SK-N-MC (cell line): Measurements from ENCODE around the gene DIAPH3.

Source experiments
- EZH2 ChIP-seq: fragments of 200-600 bp; sonication (generic); IDR thresholded peaks from one replicate; pipeline ENCODE4 v1.6.1; 2017; ENCODE audit warnings: antibody characterized with exemption
- FOXP2 ChIP-seq: optimal IDR thresholded peaks from 2 replicates; pipeline ENCODE3; 2011; ENCODE audit warnings: mild to moderate bottlenecking, moderate library complexity; ENCODE audit not compliant: insufficient read depth; ENCODE audit errors: extremely low read length, control extremely low read depth
- POLR2AphosphoS5 ChIP-seq: IDR thresholded peaks from 2 replicates; pipeline ENCODE4 v1.6.1; 2012; ENCODE audit warnings: mild to moderate bottlenecking, low read depth, low read length, borderline replicate concordance

GRCh38 chr13:60026286-60026685 lies 137.4 kb downstream of the DIAPH3 start:
- TF ChIP-seq EZH2 (no peak), POLR2AphosphoS5 (no peak), FOXP2 (no peak)
